Right lobe of liver (tissue), 4 donors: Measurements from ENCODE around the gene KLHL1.

Experiments
- POLR2A ChIP-seq: fragments of 450-650 bp; IDR thresholded peaks from one replicate; pipeline ENCODE4 v1.6.1; 2017; ENCODE audit warnings: antibody characterized with exemption, mild to moderate bottlenecking
- TF ChIP-seq, protein P1 (sequence below), 4 donors: fragments of 200-600 bp in 3 of 4; fragments of 450-650 bp in 1 of 4; IDR thresholded peaks; one replicate each; pipeline versions ENCODE4 v1.5.1 to v1.8.0; 2016 to 2022; ENCODE audit warnings: antibody characterized with exemption in 4 of 4, mild to moderate bottlenecking in 2 of 4
- donor health status: DM: no; HTN: no; CAD: no.
- donor health status: DM: no; HTN: no; CAD: no.
- donor health status: DM: no; HTN: yes; CAD: no.

DNA sequence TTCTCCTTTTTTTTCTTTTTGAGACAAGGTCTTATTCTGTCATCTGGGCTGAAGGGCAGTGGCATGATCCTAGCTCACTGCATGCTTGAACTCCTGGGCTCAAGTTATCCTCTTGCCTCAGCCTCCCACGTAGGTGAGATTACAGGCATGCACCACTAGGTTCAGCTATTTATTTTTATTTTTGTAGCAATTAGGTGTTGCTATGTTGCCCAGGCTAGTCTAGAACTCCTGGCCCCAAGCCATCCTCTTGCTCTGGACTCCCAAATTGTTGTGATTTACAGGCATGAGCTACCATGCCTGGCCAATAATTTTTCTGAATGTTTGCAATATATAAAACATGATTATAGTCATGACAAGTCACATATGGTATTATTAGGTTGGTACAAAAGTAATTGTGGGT lies 161.7 kb downstream of the KLHL1 start:
- TF ChIP-seq, protein P1, sequence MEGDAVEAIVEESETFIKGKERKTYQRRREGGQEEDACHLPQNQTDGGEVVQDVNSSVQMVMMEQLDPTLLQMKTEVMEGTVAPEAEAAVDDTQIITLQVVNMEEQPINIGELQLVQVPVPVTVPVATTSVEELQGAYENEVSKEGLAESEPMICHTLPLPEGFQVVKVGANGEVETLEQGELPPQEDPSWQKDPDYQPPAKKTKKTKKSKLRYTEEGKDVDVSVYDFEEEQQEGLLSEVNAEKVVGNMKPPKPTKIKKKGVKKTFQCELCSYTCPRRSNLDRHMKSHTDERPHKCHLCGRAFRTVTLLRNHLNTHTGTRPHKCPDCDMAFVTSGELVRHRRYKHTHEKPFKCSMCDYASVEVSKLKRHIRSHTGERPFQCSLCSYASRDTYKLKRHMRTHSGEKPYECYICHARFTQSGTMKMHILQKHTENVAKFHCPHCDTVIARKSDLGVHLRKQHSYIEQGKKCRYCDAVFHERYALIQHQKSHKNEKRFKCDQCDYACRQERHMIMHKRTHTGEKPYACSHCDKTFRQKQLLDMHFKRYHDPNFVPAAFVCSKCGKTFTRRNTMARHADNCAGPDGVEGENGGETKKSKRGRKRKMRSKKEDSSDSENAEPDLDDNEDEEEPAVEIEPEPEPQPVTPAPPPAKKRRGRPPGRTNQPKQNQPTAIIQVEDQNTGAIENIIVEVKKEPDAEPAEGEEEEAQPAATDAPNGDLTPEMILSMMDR (IDR thresholded peaks at IDR 0.05), result no peak
- no peak for TF ChIP-seq POLR2A
